HFF-Myc (cell line): ENCODE data around the gene MTTP.

Experiments
- DNase-seq: peaks from one replicate; pipeline ENCODE4 v3.0.0-alpha.2; 2011; ENCODE audit warnings: low read depth; ENCODE audit errors: extremely low read depth
- H3K4me3 ChIP-seq: replicated peaks from 2 replicates; pipeline ENCODE4 v1.5.1; 2011; ENCODE audit warnings: low read depth, mild to moderate bottlenecking, control low read depth, low read length
- TF ChIP-seq, protein P1 (sequence below): IDR thresholded peaks from 2 replicates; pipeline ENCODE4 v1.5.1; 2012; ENCODE audit warnings: mild to moderate bottlenecking, low read depth, low read length, control low read depth; ENCODE audit errors: missing control alignments

The MTTP gene

DNA sequence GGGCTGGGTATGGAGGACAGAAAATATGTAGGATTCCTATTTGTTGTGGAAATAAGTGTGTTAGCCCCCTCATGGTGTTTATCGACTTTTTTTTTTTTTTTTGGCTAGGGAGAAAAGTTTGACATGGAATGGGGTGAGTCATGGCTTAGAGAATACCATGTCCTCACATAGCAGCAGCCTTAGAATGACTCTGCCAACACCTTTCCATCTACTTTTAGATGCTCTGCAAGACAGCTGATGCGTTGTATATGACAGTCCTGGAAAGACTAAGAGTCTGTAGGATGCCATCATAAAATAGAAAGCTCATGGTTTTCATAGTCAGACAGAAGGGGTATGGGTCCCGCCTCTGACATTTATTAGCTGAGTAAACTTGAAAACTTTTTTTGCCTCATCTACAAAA is 37.7 kb downstream of the MTTP start:
- no peak overlapping the region for H3K4me3 ChIP-seq
- TF ChIP-seq, protein P1, sequence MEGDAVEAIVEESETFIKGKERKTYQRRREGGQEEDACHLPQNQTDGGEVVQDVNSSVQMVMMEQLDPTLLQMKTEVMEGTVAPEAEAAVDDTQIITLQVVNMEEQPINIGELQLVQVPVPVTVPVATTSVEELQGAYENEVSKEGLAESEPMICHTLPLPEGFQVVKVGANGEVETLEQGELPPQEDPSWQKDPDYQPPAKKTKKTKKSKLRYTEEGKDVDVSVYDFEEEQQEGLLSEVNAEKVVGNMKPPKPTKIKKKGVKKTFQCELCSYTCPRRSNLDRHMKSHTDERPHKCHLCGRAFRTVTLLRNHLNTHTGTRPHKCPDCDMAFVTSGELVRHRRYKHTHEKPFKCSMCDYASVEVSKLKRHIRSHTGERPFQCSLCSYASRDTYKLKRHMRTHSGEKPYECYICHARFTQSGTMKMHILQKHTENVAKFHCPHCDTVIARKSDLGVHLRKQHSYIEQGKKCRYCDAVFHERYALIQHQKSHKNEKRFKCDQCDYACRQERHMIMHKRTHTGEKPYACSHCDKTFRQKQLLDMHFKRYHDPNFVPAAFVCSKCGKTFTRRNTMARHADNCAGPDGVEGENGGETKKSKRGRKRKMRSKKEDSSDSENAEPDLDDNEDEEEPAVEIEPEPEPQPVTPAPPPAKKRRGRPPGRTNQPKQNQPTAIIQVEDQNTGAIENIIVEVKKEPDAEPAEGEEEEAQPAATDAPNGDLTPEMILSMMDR = no peak
- DNase-seq = no peak

DNA sequence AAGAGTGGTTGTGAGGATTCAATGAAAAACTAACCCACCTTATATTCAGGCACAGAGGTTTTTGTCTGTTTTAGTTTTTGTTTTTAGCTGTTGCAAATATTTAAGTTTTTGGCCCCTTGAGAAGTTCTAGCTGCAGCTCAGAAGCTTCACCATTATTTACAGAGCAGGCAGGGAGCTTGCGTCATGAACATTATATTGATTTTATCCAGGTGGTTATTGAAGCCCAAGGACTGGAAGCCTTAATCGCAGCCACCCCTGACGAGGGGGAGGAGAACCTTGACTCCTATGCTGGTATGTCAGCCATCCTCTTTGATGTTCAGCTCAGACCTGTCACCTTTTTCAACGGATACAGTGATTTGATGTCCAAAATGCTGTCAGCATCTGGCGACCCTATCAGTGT is 38.1 kb downstream of the MTTP start:
- TF ChIP-seq, protein P1 = no peak
- H3K4me3 ChIP-seq = no peak overlapping the region
- DNase-seq = no peak

DNA sequence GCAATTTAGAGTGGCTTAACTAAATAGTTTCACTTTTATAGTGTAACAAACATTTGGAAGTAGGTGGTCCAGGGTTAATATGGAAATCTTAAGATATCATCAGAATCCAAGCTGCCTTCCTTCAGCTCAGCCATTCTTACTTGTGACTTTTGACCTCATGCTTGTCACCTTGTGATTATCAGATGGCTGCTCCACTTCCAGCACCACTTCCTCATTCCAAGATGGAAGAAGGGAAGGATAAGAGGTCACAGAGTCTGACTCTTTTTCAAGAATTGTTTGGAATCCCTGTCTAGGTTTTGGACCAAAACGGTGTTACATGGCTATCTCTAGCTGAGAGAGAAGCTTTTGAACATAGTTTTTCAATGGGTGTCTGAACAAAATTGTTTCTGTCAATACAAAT is 39.9 kb downstream of the MTTP start:
- TF ChIP-seq, protein P1 = no peak
- H3K4me3 ChIP-seq = no peak overlapping the region
- DNase-seq = no peak

DNA sequence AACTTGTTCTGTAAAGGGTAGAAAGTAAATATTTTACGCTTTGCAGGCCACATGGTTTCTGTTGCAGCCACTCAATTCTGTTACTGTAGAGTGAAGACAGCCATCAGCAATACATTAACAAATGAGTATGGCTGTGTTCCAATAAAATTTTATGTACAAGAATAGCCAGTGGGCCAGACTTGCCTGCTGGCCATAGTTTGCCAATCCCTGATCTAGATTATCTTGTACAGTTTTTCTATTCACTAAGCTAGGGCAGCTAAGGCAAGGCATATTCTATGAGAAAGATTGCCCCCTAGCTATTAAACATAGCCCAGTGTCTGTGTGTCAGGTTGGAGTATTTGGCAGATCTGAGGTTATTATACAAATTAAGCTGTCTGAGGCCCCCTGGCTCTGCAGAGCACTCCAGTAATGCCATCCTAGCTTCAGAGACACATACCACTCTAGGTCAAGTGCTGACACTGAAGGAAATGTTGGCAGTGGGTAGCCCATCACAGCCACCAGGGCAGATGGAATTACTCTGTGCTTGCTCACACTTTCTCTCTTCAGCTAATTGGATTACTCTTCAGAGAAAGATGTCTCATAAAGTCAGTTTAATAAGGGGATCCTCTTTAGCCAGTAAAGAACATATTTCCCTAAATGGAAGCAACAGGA is 40.7 kb downstream of the MTTP start:
- no peak overlapping the region for H3K4me3 ChIP-seq
- DNase-seq = no peak
- TF ChIP-seq, protein P1 = no peak

DNA sequence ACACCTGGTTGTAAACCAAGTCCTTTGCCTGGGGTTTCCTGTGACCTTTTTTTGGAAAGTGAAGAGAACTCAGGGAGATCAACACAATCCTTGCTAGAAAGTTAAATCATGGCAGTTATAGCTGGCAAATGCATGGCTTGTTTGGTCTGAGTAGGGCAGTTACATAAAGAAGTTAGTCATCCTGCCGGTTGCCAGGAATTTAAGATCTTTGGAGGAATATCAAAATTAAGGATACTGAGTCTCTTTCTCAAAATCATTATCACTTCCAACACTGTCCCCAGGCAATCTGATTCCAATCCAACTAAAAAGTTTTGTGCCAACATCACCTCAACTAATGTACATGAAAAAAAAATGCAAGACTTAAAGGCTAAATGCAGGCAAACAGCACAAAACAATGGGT is 42.8 kb downstream of the MTTP start:
- H3K4me3 ChIP-seq = no peak overlapping the region
- DNase-seq = no peak
- TF ChIP-seq, protein P1 = no peak

DNA sequence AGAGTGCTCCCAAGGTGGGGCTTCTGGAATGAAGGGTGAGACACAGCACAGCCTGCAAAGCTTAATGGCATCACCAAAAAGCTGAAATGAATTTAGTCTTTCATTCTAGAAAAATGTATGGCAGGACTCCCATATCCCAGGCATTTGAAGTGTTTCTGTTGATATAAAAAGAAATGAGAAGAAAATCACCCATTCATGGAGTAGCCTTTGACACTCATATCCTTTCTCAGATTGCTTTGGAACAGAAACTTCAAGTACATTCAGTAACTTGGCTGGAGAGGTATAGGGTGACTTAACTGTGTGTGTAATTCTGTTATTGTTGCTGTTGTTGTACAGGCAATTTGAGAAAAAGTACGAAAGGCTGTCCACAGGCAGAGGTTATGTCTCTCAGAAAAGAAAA is 47.7 kb downstream of the MTTP start:
- TF ChIP-seq, protein P1 = no peak
- no peak overlapping the region for H3K4me3 ChIP-seq
- DNase-seq = no peak
